Activated CD4-positive, alpha-beta T cell treated with anti-CD3 and anti-CD28 coated beads for 48 hours (primary cell): ENCODE data around the gene DYNLT3.

Experiments used
- DNase-seq: peaks from one replicate; pipeline ENCODE4 v3.0.0-alpha.2; 2020

DYNLT3 gene

GRCh38 chrX:37840931-37841330 lies 6.4 kb downstream of the DYNLT3 start:
- no peak for DNase-seq

DNA sequence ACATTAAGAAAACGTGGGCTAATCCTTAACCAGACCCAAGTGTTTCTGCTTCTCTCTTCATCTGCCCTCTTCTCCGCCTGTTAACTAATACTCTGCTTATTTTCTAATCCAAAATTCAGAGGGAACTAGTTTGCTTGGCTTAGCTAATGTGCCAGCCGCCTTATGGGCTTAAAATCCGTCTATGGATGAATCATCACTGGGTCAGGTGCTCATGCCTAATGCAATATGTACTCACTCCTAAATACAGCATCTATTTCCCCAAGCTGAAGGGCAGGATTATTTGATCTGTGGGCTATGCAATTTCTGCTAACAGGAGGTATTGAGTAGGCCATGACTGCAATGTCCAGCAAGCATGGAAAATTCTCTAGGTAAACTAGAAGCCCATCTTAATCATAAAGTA lies 12.4 kb downstream of the DYNLT3 start:
- DNase-seq: no peak

DNA sequence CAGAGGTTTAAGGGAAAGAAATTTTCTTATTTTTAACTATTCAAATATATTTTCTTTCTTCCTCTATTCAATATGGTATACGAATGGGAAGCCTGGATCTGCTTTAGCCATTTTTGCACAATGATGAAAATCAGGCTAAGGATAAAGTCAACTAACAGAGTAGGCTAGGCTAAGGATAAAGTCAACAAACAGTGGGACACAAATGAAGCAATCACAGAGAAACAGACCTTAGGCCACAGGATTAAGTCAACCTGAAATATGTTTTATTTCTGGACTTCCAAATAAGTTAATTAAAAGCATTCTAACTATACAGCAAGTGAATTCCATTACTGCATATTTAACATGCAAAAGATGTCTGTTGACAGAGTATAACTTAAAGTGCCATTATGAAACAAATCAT lies 17.0 kb downstream of the DYNLT3 start:
- DNase-seq: no peak

DNA sequence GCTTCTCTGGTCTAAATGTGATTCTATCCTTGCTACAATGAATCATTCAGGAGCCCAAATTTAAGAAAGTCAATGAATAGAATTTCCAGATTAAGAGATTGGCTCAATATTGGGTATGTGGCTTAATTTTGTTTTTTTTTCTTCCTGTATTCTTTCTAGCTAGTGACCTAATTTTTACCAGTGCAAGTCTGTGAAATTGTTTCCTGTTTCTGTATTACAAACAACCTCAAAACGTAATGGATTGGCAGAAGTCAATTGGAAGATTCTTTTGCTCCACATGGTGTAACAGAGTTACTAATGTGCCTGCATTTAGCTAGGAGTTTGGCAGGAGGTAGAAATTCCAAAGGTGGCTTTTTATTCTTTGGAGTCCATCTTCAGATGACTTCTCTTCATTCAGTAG lies 17.6 kb downstream of the DYNLT3 start:
- no peak for DNase-seq

DNA sequence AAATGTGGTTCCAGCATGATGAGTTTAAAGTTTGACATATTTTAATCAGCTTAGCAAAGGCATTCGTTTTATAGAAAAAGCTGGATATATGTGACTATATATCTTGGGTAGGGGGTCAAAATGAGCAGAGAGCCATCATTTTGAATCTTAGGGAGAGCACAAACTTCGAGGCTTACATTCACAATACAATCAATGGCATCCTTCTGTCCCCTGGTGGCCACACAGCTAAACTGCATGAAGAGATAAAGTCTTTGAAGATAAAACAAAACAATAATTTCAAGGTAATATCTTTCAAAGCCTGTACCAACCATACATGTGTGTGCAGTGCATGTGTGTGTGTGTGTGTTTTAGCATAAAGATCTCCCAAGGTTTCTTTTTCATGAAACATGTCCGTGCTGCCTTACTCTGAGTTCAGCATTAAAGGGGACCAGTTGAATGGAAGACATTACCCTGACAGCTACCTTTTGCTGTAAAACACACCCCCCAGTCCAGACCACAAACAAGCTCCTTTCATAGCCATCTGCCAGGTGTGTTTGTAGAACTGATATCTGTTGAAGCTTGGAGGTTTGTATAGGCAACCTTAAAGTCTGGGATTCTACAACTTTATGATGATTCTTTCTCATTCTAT lies 22.0 kb downstream of the DYNLT3 start:
- peak; percentile 63 for DNase-seq

- DNase-seq: no peak
Measured at GRCh38 chrX:37824491-37825214, 22.7 kb downstream of the DYNLT3 start.

GRCh38 chrX:37820646-37821045 lies 26.7 kb downstream of the DYNLT3 start:
- no peak for DNase-seq

DNA sequence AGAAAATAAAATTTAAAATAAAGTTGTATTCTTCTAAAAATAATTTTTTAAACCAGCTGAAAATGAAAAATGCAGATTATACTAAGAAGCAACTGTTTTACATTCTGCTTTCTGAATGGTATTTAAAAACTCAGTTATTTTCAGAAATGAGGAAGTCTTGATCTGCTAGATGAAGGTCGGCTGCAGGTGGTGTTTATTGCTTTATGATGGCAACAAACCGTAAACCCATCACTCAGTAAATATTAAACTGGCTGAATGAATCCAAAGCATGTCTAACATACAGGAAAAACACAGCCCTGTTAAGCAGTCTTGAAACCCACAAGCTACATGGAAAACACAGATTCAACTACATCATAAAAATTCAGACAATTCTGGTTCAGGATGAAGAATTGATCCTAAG lies 29.3 kb downstream of the DYNLT3 start:
- no peak for DNase-seq

GRCh38 chrX:37817579-37817978 lies 29.8 kb downstream of the DYNLT3 start:
- DNase-seq: no peak

GRCh38 chrX:37817176-37817575 lies 30.2 kb downstream of the DYNLT3 start:
- no peak for DNase-seq

DNA sequence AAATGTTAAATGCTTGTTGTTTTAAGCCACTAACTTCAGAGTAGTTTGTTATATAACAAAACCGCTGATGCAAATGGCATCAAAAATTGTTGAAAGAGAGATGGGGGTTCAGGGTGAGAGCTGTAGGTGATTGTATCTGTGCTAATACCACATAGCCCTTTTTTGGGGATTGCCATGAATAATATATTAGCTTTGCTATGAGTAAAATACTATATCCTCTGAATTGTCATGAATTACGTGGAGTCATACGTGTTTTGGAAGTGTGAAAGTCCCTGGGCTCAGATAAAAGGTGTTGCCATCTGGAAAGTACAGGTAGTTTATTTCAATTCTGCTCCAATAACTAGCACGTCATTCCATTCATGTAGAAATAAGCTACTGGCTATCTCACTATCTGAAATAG lies 30.6 kb downstream of the DYNLT3 start:
- DNase-seq: no peak

- no peak for DNase-seq
Measured at GRCh38 chrX:37815366-37815765, 32.0 kb downstream of the DYNLT3 start.

- no peak for DNase-seq
Measured at GRCh38 chrX:37813570-37813969, 33.8 kb downstream of the DYNLT3 start.

DNA sequence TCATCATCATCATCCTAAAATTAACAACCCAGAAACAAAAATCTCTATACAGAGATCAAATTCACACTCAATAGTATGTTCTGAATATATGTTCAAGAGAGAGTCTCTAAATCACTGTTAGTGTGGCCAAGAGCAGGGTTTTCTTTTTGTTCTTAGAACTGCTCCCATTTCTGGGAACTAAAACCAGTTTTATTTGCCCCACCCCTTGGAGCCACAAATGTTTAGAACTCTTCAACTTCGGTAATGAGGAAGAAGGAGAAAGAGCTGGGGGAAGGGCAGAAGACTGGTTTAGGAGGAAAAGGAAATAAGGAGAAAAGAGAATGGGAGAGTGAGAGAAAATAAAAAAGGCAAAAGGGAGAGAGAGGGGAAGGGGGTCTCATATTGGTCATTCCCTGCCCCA lies 35.3 kb downstream of the DYNLT3 start:
- no peak for DNase-seq

GRCh38 chrX:37809970-37810369 lies 37.4 kb downstream of the DYNLT3 start:
- no peak for DNase-seq

DNA sequence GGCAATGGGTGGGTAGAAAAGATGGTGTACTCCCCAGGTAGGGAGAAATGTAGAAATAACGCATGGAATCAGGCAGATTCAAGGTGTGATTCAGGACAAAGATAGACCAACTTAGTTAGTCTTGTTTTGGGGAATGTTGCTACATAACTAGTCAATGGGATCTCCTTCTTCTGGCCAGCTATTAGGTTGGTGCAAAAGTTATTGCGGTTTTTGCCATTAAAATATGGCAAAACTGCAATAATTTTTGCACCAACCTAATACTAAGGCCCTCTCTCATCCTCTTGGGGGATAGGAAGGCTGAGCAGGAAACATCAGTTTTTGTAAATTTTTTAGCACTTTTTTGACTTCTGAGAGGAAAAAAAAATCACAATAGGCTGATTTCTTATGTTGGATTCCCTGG lies 44.3 kb downstream of the DYNLT3 start:
- DNase-seq: no peak

GRCh38 chrX:37802028-37802427 lies 45.3 kb downstream of the DYNLT3 start:
- DNase-seq: no peak

DNA sequence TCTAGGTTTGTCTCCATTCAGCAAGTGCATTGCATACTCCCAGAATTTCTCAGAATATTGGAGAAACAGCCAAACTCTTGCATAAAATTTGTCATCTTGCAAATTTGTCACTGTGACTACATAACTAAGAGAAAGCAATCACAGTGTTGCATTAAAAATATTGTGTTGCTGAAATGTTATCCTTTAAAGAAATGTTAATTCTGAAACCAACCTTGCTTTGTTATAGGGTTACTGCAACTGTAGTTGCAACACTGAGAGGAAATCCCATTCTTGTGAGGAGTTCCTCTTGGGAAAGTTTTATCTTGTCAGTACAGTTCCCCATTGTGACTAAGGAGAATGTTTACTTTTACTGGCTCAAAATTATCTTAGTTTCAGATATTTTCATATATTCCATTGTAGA lies 46.7 kb downstream of the DYNLT3 start:
- DNase-seq: no peak

GRCh38 chrX:37799936-37800335 lies 47.4 kb downstream of the DYNLT3 start:
- DNase-seq: no peak

DNA sequence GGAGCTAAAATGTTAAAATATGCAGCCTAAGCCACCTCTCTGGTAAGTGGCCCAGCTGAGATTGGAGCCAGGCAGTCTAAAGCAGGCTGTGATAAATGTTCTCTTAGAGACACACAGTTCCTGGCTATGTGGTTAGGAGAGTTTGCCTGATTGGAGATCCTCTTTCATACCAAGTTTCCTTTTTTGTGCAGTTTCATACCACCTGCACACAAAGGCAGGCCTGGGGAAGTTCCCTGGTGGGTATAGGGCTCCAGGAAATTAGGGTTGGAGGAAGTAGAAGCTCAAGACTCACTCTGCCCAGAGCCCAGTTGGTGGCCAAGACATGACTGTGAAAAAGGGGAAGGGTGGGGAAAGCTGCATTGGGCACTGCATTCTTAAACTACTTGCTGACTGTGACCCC lies 50.6 kb downstream of the DYNLT3 start:
- DNase-seq: no peak

DNA sequence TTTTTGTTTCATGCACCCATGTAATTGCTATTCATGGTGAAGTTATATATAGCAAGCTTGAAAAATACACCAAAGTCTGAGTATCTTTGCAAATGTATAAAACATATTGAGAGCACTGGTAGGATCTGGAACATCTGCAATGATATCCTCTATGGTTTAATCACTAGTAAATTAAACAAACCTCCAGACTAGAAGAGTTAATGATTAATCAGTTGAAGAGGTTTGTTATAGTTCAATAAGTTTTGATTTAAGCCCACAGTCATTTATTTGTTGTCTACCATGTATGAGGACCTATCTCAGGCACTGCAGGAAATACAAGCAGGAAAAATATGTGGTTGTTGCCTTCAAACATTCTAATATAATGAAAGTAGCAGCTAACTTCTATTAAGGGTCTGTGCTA lies 51.1 kb downstream of the DYNLT3 start:
- DNase-seq: no peak
